Fibroblast of the aortic adventitia (primary cell): Measurements from ENCODE around the gene ANKRD11. TPM values are rescaled to one million over a fixed set of nuclear protein-coding genes. Genes with fewer than 3 reads are reported as not detected.
A peak's percentile ranks its signal among the peaks of the same experiment; 100 is the strongest.

Source experiments
- DNase-seq: peaks from one replicate; pipeline ENCODE4 v3.0.0-alpha.2; 2010; ENCODE audit warnings: low read depth
- H3K4me3 ChIP-seq: 2 replicates; pipeline ENCODE4 v1.5.1; 2011; ENCODE audit warnings: low read depth, mild to moderate bottlenecking, control low read depth, low read length, moderate library complexity
- total RNA-seq: library from RNA; depleted of rRNA; stranded (reverse); fragments of >200 nt; gene quantifications from 2 replicates; pipeline ENCODE4 v1.2.3, GENCODE V29; 2012; ENCODE audit warnings: low replicate concordance
- TF ChIP-seq, protein P1 (sequence below): IDR thresholded peaks from 2 replicates; pipeline ENCODE4 v1.5.1; 2011; ENCODE audit warnings: mild to moderate bottlenecking, low read length, control low read depth, inconsistent platforms; ENCODE audit not compliant: insufficient read depth

ANKRD11 gene
- total RNA-seq, 1 donor: 78.9 TPM

DNA sequence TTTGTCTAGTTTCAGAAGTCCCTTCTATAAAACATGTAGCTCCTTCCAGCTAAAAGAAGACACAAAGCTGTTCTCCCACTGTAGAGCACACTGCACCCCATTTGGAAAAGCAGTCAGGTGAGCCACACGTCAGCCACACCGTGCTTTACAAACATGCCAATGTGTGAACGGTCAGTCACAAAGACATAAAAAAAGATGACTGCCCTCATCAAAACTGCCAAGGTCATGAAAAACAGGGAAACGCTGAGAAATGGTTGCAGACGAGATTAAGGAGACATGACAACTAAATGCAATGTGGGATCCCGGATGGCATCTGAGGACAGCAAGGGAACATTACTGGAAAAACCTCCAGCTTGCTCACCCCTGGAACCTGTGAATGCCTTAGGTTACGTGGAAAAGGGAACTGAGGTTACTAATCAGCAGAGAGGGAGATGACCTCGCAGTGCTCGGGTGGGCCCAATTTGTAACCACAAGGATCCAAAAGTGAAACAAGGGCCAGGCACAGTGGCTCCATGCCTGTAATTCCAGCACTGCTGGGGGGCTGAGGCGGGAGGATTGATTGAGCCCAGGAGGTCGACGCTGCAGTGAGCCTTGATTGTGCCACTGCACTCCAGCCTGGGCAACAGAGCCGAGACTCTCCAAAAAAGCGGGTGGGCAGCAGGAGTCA is 8.1 kb downstream of the ANKRD11 start:
- TF ChIP-seq, protein P1, sequence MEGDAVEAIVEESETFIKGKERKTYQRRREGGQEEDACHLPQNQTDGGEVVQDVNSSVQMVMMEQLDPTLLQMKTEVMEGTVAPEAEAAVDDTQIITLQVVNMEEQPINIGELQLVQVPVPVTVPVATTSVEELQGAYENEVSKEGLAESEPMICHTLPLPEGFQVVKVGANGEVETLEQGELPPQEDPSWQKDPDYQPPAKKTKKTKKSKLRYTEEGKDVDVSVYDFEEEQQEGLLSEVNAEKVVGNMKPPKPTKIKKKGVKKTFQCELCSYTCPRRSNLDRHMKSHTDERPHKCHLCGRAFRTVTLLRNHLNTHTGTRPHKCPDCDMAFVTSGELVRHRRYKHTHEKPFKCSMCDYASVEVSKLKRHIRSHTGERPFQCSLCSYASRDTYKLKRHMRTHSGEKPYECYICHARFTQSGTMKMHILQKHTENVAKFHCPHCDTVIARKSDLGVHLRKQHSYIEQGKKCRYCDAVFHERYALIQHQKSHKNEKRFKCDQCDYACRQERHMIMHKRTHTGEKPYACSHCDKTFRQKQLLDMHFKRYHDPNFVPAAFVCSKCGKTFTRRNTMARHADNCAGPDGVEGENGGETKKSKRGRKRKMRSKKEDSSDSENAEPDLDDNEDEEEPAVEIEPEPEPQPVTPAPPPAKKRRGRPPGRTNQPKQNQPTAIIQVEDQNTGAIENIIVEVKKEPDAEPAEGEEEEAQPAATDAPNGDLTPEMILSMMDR: no peak

GRCh38 chr16:89481356-89481955 is 8.9 kb downstream of the ANKRD11 start:
- DNase-seq: no peak
- TF ChIP-seq, protein P1: no peak
- H3K4me3 ChIP-seq: no peak overlapping the region

More for the DNA sequence above, 8.1 kb downstream of the ANKRD11 start:
- no peak overlapping the region for H3K4me3 ChIP-seq
- DNase-seq: no peak

GRCh38 chr16:89478576-89479221 is 11.7 kb downstream of the ANKRD11 start:
- peak; percentile 53 for DNase-seq
- TF ChIP-seq, protein P1: no peak
- H3K4me3 ChIP-seq: no peak overlapping the region

GRCh38 chr16:89476811-89477261 is 13.5 kb downstream of the ANKRD11 start:
- DNase-seq: no peak
- TF ChIP-seq, protein P1: no peak
- no peak overlapping the region for H3K4me3 ChIP-seq

GRCh38 chr16:89476379-89476778 is 14.0 kb downstream of the ANKRD11 start:
- TF ChIP-seq, protein P1: no peak
- DNase-seq: no peak
- no peak overlapping the region for H3K4me3 ChIP-seq

DNA sequence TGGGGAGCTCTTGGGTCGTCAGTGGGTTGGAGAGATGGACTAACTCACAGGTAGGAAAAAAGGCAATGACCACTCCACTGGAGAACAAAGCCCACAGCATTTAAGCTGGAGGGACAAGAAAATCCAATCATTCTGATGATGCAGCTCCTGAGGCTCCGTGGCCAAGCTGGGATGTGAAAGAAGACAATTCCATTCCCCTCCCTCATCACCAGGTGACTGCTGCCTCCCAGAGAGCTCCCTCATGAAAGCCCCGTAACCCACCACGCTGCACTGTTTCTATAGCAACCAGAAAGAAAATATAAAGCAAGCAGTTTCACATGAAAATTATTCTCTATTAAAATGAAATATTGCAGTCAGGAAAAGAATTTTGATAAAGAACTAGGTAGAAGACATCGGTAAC is 15.2 kb downstream of the ANKRD11 start:
- no peak for DNase-seq
- H3K4me3 ChIP-seq: no peak overlapping the region
- TF ChIP-seq, protein P1: no peak
